ENCODE results near the gene DCP1B.

DNA sequence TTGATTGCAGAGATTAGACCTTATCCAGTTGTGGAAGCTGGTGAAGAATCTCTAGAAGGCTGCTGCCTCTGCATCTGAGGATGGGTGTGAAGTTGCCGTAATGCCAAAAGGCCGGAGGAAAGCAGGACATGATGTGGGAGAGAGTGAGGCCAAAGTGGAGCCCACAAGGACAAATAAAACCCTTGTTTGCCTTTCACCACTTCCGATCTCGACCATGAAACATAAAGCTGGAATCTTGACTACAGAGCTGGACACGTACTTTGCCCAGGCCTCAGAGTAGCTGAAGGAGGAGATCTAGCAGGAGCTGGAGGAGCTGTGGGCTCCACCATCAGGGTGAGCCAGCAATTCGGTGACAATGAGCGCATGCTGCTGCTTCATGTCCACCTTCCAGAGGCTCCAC, 43.5 kb upstream of the DCP1B start:
- TF ChIP-seq CTCF (IDR thresholded peaks at IDR 0.05) (no peak), POLR2AphosphoS5 (IDR thresholded peaks at IDR 0.05) (no peak)

Measured in breast epithelium (tissue), 3 donors.